ENCODE results near the gene PPP6R2. TPM values are rescaled to one million over a fixed set of nuclear protein-coding genes. Genes with fewer than 3 reads are reported as not detected.
A peak's percentile ranks its signal among the peaks of the same experiment; 100 is the strongest.

PPP6R2 gene
- polyA plus RNA-seq, 1 donor (not counting 4 experiments of a cell fraction or from before 2014, with no cell fraction given) = 19.8 TPM

- no peaks in the 10 kb centered on the region for H3K36me3 ChIP-seq (ENCODE audit: control insufficient read depth in 2 of 2, extremely low read depth in 1 of 2, insufficient read depth in 2 of 2, low read length in 2 of 2)
- no peak overlapping the region for H3K4me3 ChIP-seq (ENCODE audit: control insufficient read depth in 2 of 3, extremely low read depth in 1 of 3, insufficient read depth in 2 of 3, low read depth in 1 of 3, low read length in 3 of 3)
- FAIRE-seq = no peak
- H2AFZ ChIP-seq (ENCODE audit: control insufficient read depth, low read length) = no peak overlapping the region
- no peaks in the 10 kb centered on the region for H3K9me1 ChIP-seq (ENCODE audit: control insufficient read depth, extremely low read depth, insufficient read depth, low read length)
- H3K79me2 ChIP-seq (ENCODE audit: control insufficient read depth, insufficient read depth, low read length) = no peaks in the 10 kb centered on the region
- H3K27ac ChIP-seq (ENCODE audit: control insufficient read depth, insufficient read depth, low read length) = no peak overlapping the region
- no peak overlapping the region for H3K9ac ChIP-seq (ENCODE audit: control insufficient read depth, extremely low read depth, insufficient read depth, low read length)
- TF ChIP-seq CTCF (optimal IDR thresholded peaks at IDR 0.05 in 1 of 3, IDR thresholded peaks at IDR 0.05 in 1 of 3, conservative IDR thresholded peaks at IDR 0.05 in 1 of 3; ENCODE audit: extremely low read depth in 1 of 3, insufficient read depth in 2 of 3, low read length in 3 of 3) = peak in 1 of 3 experiments; percentile 1
- TF ChIP-seq EZH2 (IDR thresholded peaks at IDR 0.05; ENCODE audit: low read length) = no peak
- H3K4me2 ChIP-seq (ENCODE audit: control insufficient read depth, extremely low read depth, insufficient read depth, low read depth, low read length) = no peak overlapping the region
- H3K4me1 ChIP-seq (ENCODE audit: control insufficient read depth, extremely low read depth, insufficient read depth, low read length) = no peaks in the 10 kb centered on the region
- no peaks in the 10 kb centered on the region for H3K9me3 ChIP-seq (ENCODE audit: control insufficient read depth, low read depth, low read length)
- H3K27me3 ChIP-seq (ENCODE audit: control insufficient read depth, extremely low read depth, insufficient read depth, low read length) = peaks cover 25% of the 10 kb centered on the region
- peaks cover 3% of the 10 kb centered on the region for H4K20me1 ChIP-seq (ENCODE audit: control insufficient read depth, extremely low read depth, insufficient read depth, low read length)
- dilution Hi-C loops (cut with MboI; ENCODE audit: extremely low pct_ligation_motif_present, low sequenced_read_pairs) = no loop called here
- no peak for DNase-seq (ENCODE audit: low read depth, low spot score)
Observed at GRCh38 chr22:50485221-50486131, 142.3 kb downstream of the PPP6R2 start.

- no peak within 1 kb of the TSS for H3K4me2 ChIP-seq (ENCODE audit: control insufficient read depth, extremely low read depth, insufficient read depth, low read depth, low read length)
- no peaks in the 10 kb centered on the region for H3K9me1 ChIP-seq (ENCODE audit: control insufficient read depth, extremely low read depth, insufficient read depth, low read length)
- no peak within 1 kb of the TSS for H2AFZ ChIP-seq (ENCODE audit: control insufficient read depth, low read length)
- H3K36me3 ChIP-seq (ENCODE audit: control insufficient read depth in 2 of 2, extremely low read depth in 1 of 2, insufficient read depth in 2 of 2, low read length in 2 of 2) = no peaks in the 10 kb centered on the region
- no peak for TF ChIP-seq EZH2 (IDR thresholded peaks at IDR 0.05; ENCODE audit: low read length)
- TF ChIP-seq CTCF (optimal IDR thresholded peaks at IDR 0.05 in 1 of 3, IDR thresholded peaks at IDR 0.05 in 1 of 3, conservative IDR thresholded peaks at IDR 0.05 in 1 of 3; ENCODE audit: extremely low read depth in 1 of 3, insufficient read depth in 2 of 3, low read length in 3 of 3) = no peak
- no peaks in the 10 kb centered on the region for H3K9me3 ChIP-seq (ENCODE audit: control insufficient read depth, low read depth, low read length)
- no peak within 1 kb of the TSS for H3K9ac ChIP-seq (ENCODE audit: control insufficient read depth, extremely low read depth, insufficient read depth, low read length)
- H3K27me3 ChIP-seq (ENCODE audit: control insufficient read depth, extremely low read depth, insufficient read depth, low read length) = peaks cover 21% of the 10 kb centered on the region
- H4K20me1 ChIP-seq (ENCODE audit: control insufficient read depth, extremely low read depth, insufficient read depth, low read length) = peaks cover 3% of the 10 kb centered on the region
- dilution Hi-C loops (cut with MboI; ENCODE audit: extremely low pct_ligation_motif_present, low sequenced_read_pairs) = no loop called here
- no peak within 1 kb of the TSS for H3K27ac ChIP-seq (ENCODE audit: control insufficient read depth, insufficient read depth, low read length)
- H3K4me3 ChIP-seq (ENCODE audit: control insufficient read depth in 2 of 3, extremely low read depth in 1 of 3, insufficient read depth in 2 of 3, low read depth in 1 of 3, low read length in 3 of 3) = no peak within 1 kb of the TSS
- FAIRE-seq (no peak), DNase-seq (ENCODE audit: low read depth, low spot score) (no peak)
- no peaks in the 10 kb centered on the region for H3K79me2 ChIP-seq (ENCODE audit: control insufficient read depth, insufficient read depth, low read length)
- no peaks in the 10 kb centered on the region for H3K4me1 ChIP-seq (ENCODE audit: control insufficient read depth, extremely low read depth, insufficient read depth, low read length)
Observed at GRCh38 chr22:50486561-50487289, 143.6 kb downstream of the PPP6R2 start, which contains the start of gene MIOX. MIOX (plus strand) TSS chr22:50486859; CDS start chr22:50486898, 39 bp downstream.

Measured in keratinocyte (primary cell).